ENCODE results near the gene RAD51B. TPM values are rescaled to one million over a fixed set of nuclear protein-coding genes. Genes with fewer than 3 reads are reported as not detected.

The RAD51B gene
- total and polyA plus RNA-seq, 8 donors, result 1.8 to 30.7 (median 15.3) TPM

- Histone ChIP-seq H3K27me3 (no peaks in the 10 kb centered on the region), H3K4me1 (peaks cover 0 to 41% (median 20%) of the 10 kb centered on the region in 4 donors), H3K36me3 (no peaks in the 10 kb centered on the region), H3K4me3 (no peak overlapping the region), H3K9me3 (no peaks in the 10 kb centered on the region), H3K27ac (peak overlapping the region in 2 of 5 donors; percentile 9 to 40)
- intact Hi-C loops (cut with DNase I; ENCODE audit: low total_unique reads), result no loop called here
- no peak for DNase-seq
- WGBS, 5 donors, result 88 to 93% (median 90%) methylated on average over 5 of the region's 5 CpGs
- TF ChIP-seq POLR2AphosphoS5 (IDR thresholded peaks at IDR 0.05), result no peak
Observed at GRCh38 chr14:68278576-68279436, 459.2 kb downstream of the RAD51B start.

DNA sequence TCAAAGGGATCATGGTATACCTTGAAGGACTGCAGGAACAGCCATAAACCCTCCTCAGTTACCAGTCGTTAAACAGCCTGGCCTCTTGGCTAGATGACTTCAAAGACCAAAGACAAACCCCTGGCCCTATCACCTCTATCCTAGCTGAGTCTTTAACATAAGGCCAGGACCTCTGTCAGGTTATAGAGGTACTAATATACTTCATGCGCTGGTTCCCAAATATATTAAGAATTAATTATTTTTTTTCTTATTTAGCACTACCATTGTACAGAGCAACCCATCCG is 459.8 kb downstream of the RAD51B start:
- H3K9me3 ChIP-seq, result no peaks in the 10 kb centered on the region
- peak overlapping the region in 2 of 5 donors; percentile 9 to 40 for H3K27ac ChIP-seq
- H3K36me3 ChIP-seq, result no peaks in the 10 kb centered on the region
- no peak for DNase-seq
- intact Hi-C loops (cut with DNase I; ENCODE audit: low total_unique reads), result no loop called here
- no peak for TF ChIP-seq EP300 (IDR thresholded peaks at IDR 0.05)
- TF ChIP-seq, protein P1, sequence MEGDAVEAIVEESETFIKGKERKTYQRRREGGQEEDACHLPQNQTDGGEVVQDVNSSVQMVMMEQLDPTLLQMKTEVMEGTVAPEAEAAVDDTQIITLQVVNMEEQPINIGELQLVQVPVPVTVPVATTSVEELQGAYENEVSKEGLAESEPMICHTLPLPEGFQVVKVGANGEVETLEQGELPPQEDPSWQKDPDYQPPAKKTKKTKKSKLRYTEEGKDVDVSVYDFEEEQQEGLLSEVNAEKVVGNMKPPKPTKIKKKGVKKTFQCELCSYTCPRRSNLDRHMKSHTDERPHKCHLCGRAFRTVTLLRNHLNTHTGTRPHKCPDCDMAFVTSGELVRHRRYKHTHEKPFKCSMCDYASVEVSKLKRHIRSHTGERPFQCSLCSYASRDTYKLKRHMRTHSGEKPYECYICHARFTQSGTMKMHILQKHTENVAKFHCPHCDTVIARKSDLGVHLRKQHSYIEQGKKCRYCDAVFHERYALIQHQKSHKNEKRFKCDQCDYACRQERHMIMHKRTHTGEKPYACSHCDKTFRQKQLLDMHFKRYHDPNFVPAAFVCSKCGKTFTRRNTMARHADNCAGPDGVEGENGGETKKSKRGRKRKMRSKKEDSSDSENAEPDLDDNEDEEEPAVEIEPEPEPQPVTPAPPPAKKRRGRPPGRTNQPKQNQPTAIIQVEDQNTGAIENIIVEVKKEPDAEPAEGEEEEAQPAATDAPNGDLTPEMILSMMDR (IDR thresholded peaks at IDR 0.05), result no peak
- no peak for TF ChIP-seq POLR2A (IDR thresholded peaks at IDR 0.05)
- TF ChIP-seq POLR2AphosphoS5 (IDR thresholded peaks at IDR 0.05), result no peak
- H3K4me3 ChIP-seq, result no peak overlapping the region
- no peaks in the 10 kb centered on the region for H3K27me3 ChIP-seq
- H3K4me1 ChIP-seq, result peaks cover 0 to 39% (median 18%) of the 10 kb centered on the region in 4 donors
- 90 to 98% (median 96%) methylated on average over 3 of the region's 3 CpGs for WGBS, 5 donors

DNA sequence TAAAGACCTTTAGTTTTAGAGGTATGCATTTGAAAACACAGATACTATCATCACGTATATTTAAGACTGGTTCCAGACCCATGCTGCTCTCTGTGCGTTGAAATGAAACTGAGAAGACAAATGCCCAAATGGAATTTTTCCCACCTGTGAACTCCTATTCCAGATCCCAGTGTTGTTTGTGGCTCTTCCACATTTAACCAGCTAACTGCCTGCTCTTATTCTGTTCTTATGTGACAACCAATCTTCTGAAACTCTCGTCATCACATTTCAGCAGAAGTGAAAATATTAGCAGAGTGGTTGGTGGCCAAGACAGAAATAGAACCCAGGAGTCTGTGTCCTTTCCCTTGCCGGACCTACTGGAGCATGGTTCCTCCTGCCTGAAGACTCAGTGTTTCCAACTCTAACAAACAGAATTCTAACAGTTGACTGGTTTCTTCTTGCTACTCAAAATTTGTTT is 460.2 kb downstream of the RAD51B start:
- TF ChIP-seq EP300 (IDR thresholded peaks at IDR 0.05), result no peak
- TF ChIP-seq, protein P1 (IDR thresholded peaks at IDR 0.05), result no peak
- TF ChIP-seq POLR2A (IDR thresholded peaks at IDR 0.05), result no peak
- TF ChIP-seq POLR2AphosphoS5 (IDR thresholded peaks at IDR 0.05), result no peak
- DNase-seq, result no peak
- 89 to 95% (median 90%) methylated on average over 4 of the region's 4 CpGs for WGBS, 5 donors
- H3K4me1 ChIP-seq, result peaks cover 0 to 39% (median 19%) of the 10 kb centered on the region in 4 donors
- H3K27me3 ChIP-seq, result no peaks in the 10 kb centered on the region
- H3K9me3 ChIP-seq, result no peaks in the 10 kb centered on the region
- H3K4me3 ChIP-seq, result no peak overlapping the region
- H3K27ac ChIP-seq, result no peak overlapping the region
- no peaks in the 10 kb centered on the region for H3K36me3 ChIP-seq
- intact Hi-C loops (cut with DNase I; ENCODE audit: low total_unique reads), result no loop called here

DNA sequence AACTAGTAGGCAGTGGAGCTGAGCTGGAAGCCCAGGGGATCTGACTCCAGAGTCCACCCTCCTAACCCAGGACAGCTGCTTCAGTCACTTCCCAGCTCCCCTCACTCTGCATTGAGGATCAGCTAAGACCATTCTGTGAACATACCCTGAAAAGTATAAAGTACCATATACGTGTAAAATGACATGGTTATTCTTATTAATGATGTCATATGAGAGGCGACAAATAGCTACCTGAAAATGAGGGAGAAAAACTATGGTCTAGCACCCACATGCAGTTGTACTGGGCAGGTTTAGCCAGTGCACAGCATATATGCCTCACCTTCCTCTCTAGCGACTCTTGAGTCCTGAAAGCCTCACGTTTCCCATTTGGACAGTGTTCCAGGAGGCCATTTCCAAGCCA is 461.9 kb downstream of the RAD51B start:
- H3K27ac ChIP-seq, result no peak overlapping the region
- no peaks in the 10 kb centered on the region for H3K9me3 ChIP-seq
- peaks cover 0 to 43% (median 22%) of the 10 kb centered on the region in 4 donors for H3K4me1 ChIP-seq
- no peaks in the 10 kb centered on the region for H3K36me3 ChIP-seq
- TF ChIP-seq POLR2A (IDR thresholded peaks at IDR 0.05) (no peak), EP300 (IDR thresholded peaks at IDR 0.05) (no peak), POLR2AphosphoS5 (IDR thresholded peaks at IDR 0.05) (no peak)
- TF ChIP-seq, protein P1 (IDR thresholded peaks at IDR 0.05), result no peak
- no peak overlapping the region for H3K4me3 ChIP-seq
- WGBS, 5 donors, result 86 to 94% (median 92%) methylated on average over 4 of the region's 4 CpGs
- intact Hi-C loops (cut with DNase I; ENCODE audit: low total_unique reads), result no loop called here
- no peaks in the 10 kb centered on the region for H3K27me3 ChIP-seq
- DNase-seq, result no peak
